B cell (primary cell): ENCODE results near the gene BMP7. TPM values are rescaled to one million over a fixed set of nuclear protein-coding genes. Genes with fewer than 3 reads are reported as not detected.

Experiments used
- ATAC-seq: fragments of 200-7000 bp; cut with Tn5 transposase; one replicate; pipeline ENCODE4 v1.10.0; 2021; ENCODE audit warnings: low read depth, mild to moderate bottlenecking, moderate number of reproducible peaks, moderate library complexity
- CTCF ChIA-PET: fragments of 350-600 bp; sonication (Branson Sonifier 250); formaldehyde crosslinking; loops from one replicate; lab custom pipeline; 2021; ENCODE audit warnings: antibody characterized with exemption, inconsistent platforms; lab: Charles Lee
- POLR2A ChIA-PET: fragments of 350-600 bp; sonication (Branson Sonifier 250); formaldehyde crosslinking; loops from one replicate; lab custom pipeline; 2021; ENCODE audit warnings: antibody characterized with exemption; lab: Charles Lee
- DNase-seq: peaks from one replicate; pipeline ENCODE4 v3.0.0; 2013
- H2AFZ ChIP-seq: 2 replicates; pipeline ENCODE4 v1.6.1; 2012; ENCODE audit warnings: mild to moderate bottlenecking, low read depth, low read length; ENCODE audit not compliant: insufficient read depth, poor library complexity, severe bottlenecking
- H3K27ac ChIP-seq, 2 donors: 1 replicate in 1 of 2; 2 replicates in 1 of 2; pipeline ENCODE4 v1.5.1; 2012 to 2013; ENCODE audit warnings: low read length in 2 of 2, mild to moderate bottlenecking in 2 of 2, moderate library complexity in 1 of 2
- H3K27me3 ChIP-seq, 4 experiments: fragments of 200-600 bp in 1 of 4; sonication (generic) in 1 of 4; replicated peaks in 1 of 4; 1 replicate in 2 of 4; 2 replicates in 2 of 4; pipeline versions ENCODE4 v1.6.1 to v1.7.0; 2013 to 2016; ENCODE audit warnings: low read length in 3 of 4, mild to moderate bottlenecking in 2 of 4, mixed read lengths in 1 of 4, moderate library complexity in 1 of 4; ENCODE audit not compliant: insufficient read depth in 4 of 4, control insufficient read depth in 3 of 4; ENCODE audit errors: control extremely low read depth in 1 of 4
- H3K36me3 ChIP-seq, 2 experiments: replicated peaks in 1 of 2; 1 replicate in 1 of 2; 2 replicates in 1 of 2; pipeline versions ENCODE4 v1.6.1 to v1.7.1; 2013; ENCODE audit warnings: low read length in 1 of 2; ENCODE audit not compliant: insufficient read depth in 2 of 2, control insufficient read depth in 1 of 2; ENCODE audit errors: control extremely low read depth in 1 of 2, extremely low read depth in 1 of 2
- H3K4me1 ChIP-seq, 2 donors: fragments of 200-600 bp in 1 of 2; sonication (generic) in 1 of 2; 1 replicate in 1 of 2; 2 replicates in 1 of 2; pipeline versions ENCODE4 v1.5.1 to v1.6.1; 2013 to 2017; ENCODE audit warnings: low read length in 2 of 2; ENCODE audit not compliant: control insufficient read depth in 2 of 2, insufficient read depth in 2 of 2
- H3K4me2 ChIP-seq: replicated peaks from 2 replicates; pipeline ENCODE3; 2012; ENCODE audit warnings: mild to moderate bottlenecking, low read depth, low read length; ENCODE audit not compliant: poor library complexity, severe bottlenecking
- H3K4me3 ChIP-seq, 5 experiments: fragments of 200-600 bp in 1 of 5; sonication (generic) in 1 of 5; 1 replicate in 3 of 5; 2 replicates in 2 of 5; pipeline versions ENCODE4 v1.5.1 to v1.7.0; 2011 to 2016; ENCODE audit warnings: low read length in 4 of 5, mild to moderate bottlenecking in 4 of 5, low read depth in 2 of 5, control low read depth in 1 of 5, moderate library complexity in 1 of 5; ENCODE audit not compliant: insufficient read depth in 1 of 5; ENCODE audit errors: control extremely low read depth in 1 of 5, extremely low read depth in 1 of 5
- H3K79me2 ChIP-seq: fragments of 200-600 bp; sonication (generic); one replicate; pipeline ENCODE4 v1.6.0; 2016; ENCODE audit warnings: low read length; ENCODE audit not compliant: control insufficient read depth, insufficient read depth
- H3K9ac ChIP-seq: fragments of 200-600 bp; sonication (generic); 2 replicates; pipeline ENCODE4 v1.6.1; 2017; ENCODE audit warnings: mild to moderate bottlenecking, low read length, moderate library complexity
- H3K9me3 ChIP-seq, 3 donors: one replicate each; pipeline versions ENCODE4 v1.6.1 to v1.7.1; 2013; ENCODE audit warnings: low read length in 2 of 3; ENCODE audit not compliant: control insufficient read depth in 2 of 3, insufficient read depth in 1 of 3; ENCODE audit errors: control extremely low read depth in 1 of 3
- H4K20me1 ChIP-seq: 2 replicates; pipeline ENCODE4 v1.6.0; 2012; ENCODE audit warnings: mild to moderate bottlenecking, low read length; ENCODE audit not compliant: insufficient read depth, control insufficient read depth, poor library complexity, severe bottlenecking
- H3K27ac Mint-ChIP-seq: one replicate; pipeline ENCODE4 v1.8.0; 2021; ENCODE audit warnings: mixed read lengths
- H3K27me3 Mint-ChIP-seq: one replicate; pipeline ENCODE4 v1.8.0; 2021; ENCODE audit warnings: mixed read lengths
- H3K4me1 Mint-ChIP-seq: one replicate; pipeline ENCODE4 v1.8.0; 2021; ENCODE audit warnings: mixed read lengths
- H3K4me3 Mint-ChIP-seq: one replicate; pipeline ENCODE4 v1.8.0; 2021; ENCODE audit warnings: mixed read lengths
- H3K9me3 Mint-ChIP-seq: one replicate; pipeline ENCODE4 v1.8.0; 2022; ENCODE audit warnings: mixed read lengths; ENCODE audit not compliant: insufficient read depth
- CTCF ChIP-seq: fragments of 200-600 bp; IDR thresholded peaks from one replicate; pipeline ENCODE4 v1.8.0; 2022; ENCODE audit warnings: antibody characterized with exemption, mild to moderate bottlenecking
- EZH2 ChIP-seq: IDR thresholded peaks from 2 replicates; pipeline ENCODE4 v1.6.1; 2012; ENCODE audit warnings: borderline replicate concordance, low read depth, mild to moderate bottlenecking, moderate library complexity, low read length; ENCODE audit not compliant: insufficient read depth, poor library complexity, severe bottlenecking
- WGBS: methylation state at CpG from one replicate; pipeline ENCODE4 v1.1.5; 2013; ENCODE audit warnings: missing lambda C conversion rate; ENCODE audit not compliant: insufficient coverage; 5-methylcytosine and 5-hydroxymethylcytosine counted together
- intact Hi-C: fragments of 100-400 bp; cut with micrococcal nuclease; formaldehyde crosslinking; loops from one replicate; pipeline ENCODE4 v1.10.0; 2022
- polyA plus RNA-seq: library from polyadenylated mRNA; depleted of rRNA; stranded (reverse); fragments of >200 nt; gene quantifications from 2 replicates; pipeline ENCODE4 v1.2.3, GENCODE V29; 2012
- total RNA-seq, 2 donors: library from RNA; stranded (reverse); fragments of 120-200 nt in 1 of 2; gene quantifications; 1 replicate in 1 of 2; 2 replicates in 1 of 2; pipeline versions ENCODE4 v1.2.3 to v1.2.4, GENCODE V29; 2013 to 2022

The BMP7 gene
- total and polyA plus RNA-seq, 2 donors (not counting 1 experiment from before 2014, with no cell fraction given): not detected

DNA sequence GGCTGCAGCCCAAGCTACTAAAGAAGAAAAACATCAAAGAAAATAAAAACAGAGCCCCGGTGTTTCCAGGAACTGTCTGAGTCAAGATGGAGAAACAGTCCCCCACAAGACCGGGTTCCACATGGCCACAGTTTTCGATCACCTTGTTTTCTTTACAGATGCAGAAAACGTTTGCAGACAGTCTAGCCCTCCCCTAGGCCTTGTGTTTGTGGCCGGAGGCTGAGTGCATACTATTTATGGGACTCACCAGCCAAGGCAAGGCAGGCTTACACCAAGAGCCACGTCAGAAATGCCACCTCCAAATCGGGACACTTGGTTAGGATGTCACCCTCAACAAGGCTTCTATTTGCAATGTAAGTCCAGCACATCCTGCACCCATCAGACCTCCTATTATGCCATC is 97.3 kb downstream of the BMP7 start:
- WGBS: 90% methylated on average over 7 of the region's 7 CpGs
- Mint-ChIP-seq H3K4me1 (no peaks in the 10 kb centered on the region), H3K9me3 (no peaks in the 10 kb centered on the region), H3K27me3 (peaks cover 4% of the 10 kb centered on the region), H3K4me3 (no peak overlapping the region), H3K27ac (no peak overlapping the region)
- no peak overlapping the region for H3K4me3 ChIP-seq
- no peak for TF ChIP-seq EZH2
- no peak for TF ChIP-seq CTCF
- H4K20me1 ChIP-seq: no peaks in the 10 kb centered on the region
- no peak overlapping the region for H3K9ac ChIP-seq
- no peak overlapping the region for H3K4me2 ChIP-seq
- intact Hi-C loops: no loop called here
- CTCF ChIA-PET: interaction anchor here (1.0 kb wide), 1 partner anchor 1070 kb away, joined by 3 read pairs; no protein-coding TSS in a partner anchor
- DNase-seq (no peak), ATAC-seq (no peak)
- H3K4me1 ChIP-seq: no peaks in the 10 kb centered on the region
- peaks cover 0 to 12% (median 0%) of the 10 kb centered on the region in 3 donors for H3K9me3 ChIP-seq
- H3K27ac ChIP-seq: no peak overlapping the region
- no peak overlapping the region for H2AFZ ChIP-seq
- H3K27me3 ChIP-seq: no peaks in the 10 kb centered on the region
- no peaks in the 10 kb centered on the region for H3K36me3 ChIP-seq
- POLR2A ChIA-PET: no interaction called here
- H3K79me2 ChIP-seq: no peaks in the 10 kb centered on the region

DNA sequence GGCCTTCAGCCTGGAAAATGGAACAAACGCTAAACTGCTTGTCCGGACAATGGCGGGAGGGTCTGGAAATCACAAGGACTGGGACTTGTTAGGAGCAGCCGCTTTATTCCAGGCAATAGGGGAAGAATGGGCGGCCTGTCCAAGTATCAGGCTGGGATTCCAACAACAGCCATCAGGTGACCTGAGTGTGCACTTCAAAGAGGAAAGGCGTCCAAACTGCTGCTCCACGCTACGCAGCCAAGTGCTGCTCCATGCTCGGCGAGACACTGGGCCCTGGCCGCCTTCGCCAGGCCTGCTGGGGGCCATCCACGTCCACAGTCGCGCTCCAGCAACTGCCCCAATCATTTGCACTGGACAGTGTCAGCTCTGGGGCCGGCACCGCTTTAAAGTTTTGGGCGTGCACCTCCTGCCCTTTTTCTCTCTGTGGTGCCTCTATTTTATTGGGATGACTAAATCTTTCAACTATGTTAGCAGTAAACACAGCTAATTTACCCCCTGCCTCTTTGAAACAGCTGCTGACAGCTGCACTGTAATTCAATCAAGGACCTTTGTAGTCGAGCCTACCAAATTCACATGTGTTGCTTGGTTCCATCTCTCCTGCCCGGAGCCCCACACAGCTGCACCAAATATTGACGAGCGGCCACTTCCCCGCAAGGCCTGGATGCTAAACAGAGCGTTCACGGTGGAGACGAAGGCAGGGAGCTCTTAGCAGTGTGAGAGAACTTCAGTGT is 98.3 kb downstream of the BMP7 start:
- Histone ChIP-seq H3K36me3 (no peaks in the 10 kb centered on the region), H3K9me3 (peaks cover 0 to 12% (median 0%) of the 10 kb centered on the region in 3 donors), H3K4me2 (no peak overlapping the region), H3K79me2 (no peaks in the 10 kb centered on the region), H3K4me1 (no peaks in the 10 kb centered on the region), H3K9ac (no peak overlapping the region), H4K20me1 (no peaks in the 10 kb centered on the region), H3K27ac (no peak overlapping the region), H2AFZ (no peak overlapping the region), H3K4me3 (no peak overlapping the region), H3K27me3 (no peaks in the 10 kb centered on the region)
- TF ChIP-seq EZH2 (no peak), CTCF (no peak)
- H3K4me3 Mint-ChIP-seq: no peak overlapping the region
- no peaks in the 10 kb centered on the region for H3K4me1 Mint-ChIP-seq
- DNase-seq (no peak), ATAC-seq (no peak)
- no peaks in the 10 kb centered on the region for H3K9me3 Mint-ChIP-seq
- ChIA-PET CTCF (interaction anchor here (1.0 kb wide), 1 partner anchor 1071 kb away, joined by 3 read pairs; no protein-coding TSS in a partner anchor), POLR2A (no interaction called here)
- H3K27ac Mint-ChIP-seq: no peak overlapping the region
- 74% methylated on average over 22 of the region's 26 CpGs for WGBS
- intact Hi-C loops: no loop called here
- peaks cover 4% of the 10 kb centered on the region for H3K27me3 Mint-ChIP-seq
